H9 (cell line): Measurements from ENCODE around the gene ZNF407. TPM values are rescaled to one million over a fixed set of nuclear protein-coding genes. Genes with fewer than 3 reads are reported as not detected.

Experiments
- DNase-seq: peaks from one replicate; pipeline ENCODE4 v3.0.0-alpha.2; 2017
- H2AFZ ChIP-seq: one replicate; pipeline ENCODE4 v1.6.1; 2013; ENCODE audit warnings: mild to moderate bottlenecking, low read length, control low read depth, moderate library complexity
- H2AK5ac ChIP-seq: 2 replicates; pipeline ENCODE4 v1.6.1; 2013; ENCODE audit warnings: low read length, control low read depth, mixed read lengths; ENCODE audit not compliant: insufficient read length
- H2BK120ac ChIP-seq: one replicate; pipeline ENCODE4 v1.6.1; 2013; ENCODE audit warnings: low read depth, mild to moderate bottlenecking, low read length, control low read depth, inconsistent platforms; ENCODE audit not compliant: poor library complexity, severe bottlenecking
- H2BK12ac ChIP-seq: 2 replicates; pipeline ENCODE4 v1.6.1; 2013; ENCODE audit warnings: low read length, control low read depth, mixed read lengths, low read depth; ENCODE audit not compliant: insufficient read length
- H2BK15ac ChIP-seq: 2 replicates; pipeline ENCODE4 v1.6.1; 2013; ENCODE audit warnings: low read depth, low read length, control low read depth
- H2BK20ac ChIP-seq: one replicate; pipeline ENCODE4 v1.6.1; 2013; ENCODE audit warnings: low read depth, mild to moderate bottlenecking, low read length, control low read depth, inconsistent platforms; ENCODE audit not compliant: poor library complexity, severe bottlenecking
- H2BK5ac ChIP-seq: 2 replicates; pipeline ENCODE4 v1.6.1; 2013; ENCODE audit warnings: low read length, control low read depth, mixed read lengths; ENCODE audit not compliant: insufficient read length
- H3K14ac ChIP-seq: 2 replicates; pipeline ENCODE4 v1.6.1; 2013; ENCODE audit warnings: low read length, control low read depth; ENCODE audit not compliant: insufficient read depth
- H3K18ac ChIP-seq: 2 replicates; pipeline ENCODE4 v1.6.1; 2013; ENCODE audit warnings: low read depth, mild to moderate bottlenecking, mixed read lengths, low read length, control low read depth; ENCODE audit not compliant: insufficient read length
- H3K23ac ChIP-seq: 2 replicates; pipeline ENCODE4 v1.6.1; 2013; ENCODE audit warnings: low read length, control low read depth, mixed read lengths, low read depth; ENCODE audit not compliant: insufficient read length
- H3K23me2 ChIP-seq: 2 replicates; pipeline ENCODE4 v1.6.1; 2013; ENCODE audit warnings: low read depth, mild to moderate bottlenecking, mixed read lengths, low read length, control low read depth; ENCODE audit not compliant: insufficient read length, poor library complexity, severe bottlenecking
- H3K27ac ChIP-seq: 2 replicates; pipeline ENCODE4 v1.5.1; 2013; ENCODE audit warnings: low read length, control low read depth, mixed read lengths, low read depth; ENCODE audit not compliant: insufficient read length
- H3K27me3 ChIP-seq: 2 replicates; pipeline ENCODE4 v1.6.1; 2013; ENCODE audit warnings: low read length, control low read depth, inconsistent platforms; ENCODE audit not compliant: insufficient read depth
- H3K4ac ChIP-seq: 2 replicates; pipeline ENCODE4 v1.6.1; 2013; ENCODE audit warnings: low read depth, mild to moderate bottlenecking, control low read depth, inconsistent platforms, low read length, moderate library complexity
- H3K4me1 ChIP-seq: 2 replicates; pipeline ENCODE4 v1.6.1; 2013; ENCODE audit warnings: low read length, control low read depth, inconsistent platforms; ENCODE audit not compliant: insufficient read depth
- H3K4me2 ChIP-seq: 2 replicates; pipeline ENCODE4 v1.6.1; 2013; ENCODE audit warnings: low read length, control low read depth, mixed read lengths; ENCODE audit not compliant: insufficient read length, insufficient read depth
- H3K56ac ChIP-seq: 2 replicates; pipeline ENCODE4 v1.6.1; 2013; ENCODE audit warnings: low read depth, mild to moderate bottlenecking, mixed read lengths, low read length, control low read depth; ENCODE audit not compliant: insufficient read length
- H3K79me1 ChIP-seq: 2 replicates; pipeline ENCODE4 v1.6.1; 2013; ENCODE audit warnings: low read depth, mild to moderate bottlenecking, moderate library complexity, low read length, control low read depth, inconsistent platforms; ENCODE audit not compliant: insufficient read depth, poor library complexity, severe bottlenecking
- H3K79me2 ChIP-seq: 2 replicates; pipeline ENCODE4 v1.6.1; 2013; ENCODE audit warnings: low read length, control low read depth, inconsistent platforms; ENCODE audit not compliant: insufficient read depth
- H3K9ac ChIP-seq: 2 replicates; pipeline ENCODE4 v1.6.1; 2013; ENCODE audit warnings: low read length, control low read depth, mixed read lengths; ENCODE audit not compliant: insufficient read length; ENCODE audit errors: extremely low read depth
- H3K9me3 ChIP-seq: one replicate; pipeline ENCODE4 v1.6.1; 2013; ENCODE audit warnings: low read depth, low read length, inconsistent platforms; ENCODE audit not compliant: control insufficient read depth
- H3T11ph ChIP-seq: one replicate; pipeline ENCODE4 v1.6.1; 2013; ENCODE audit warnings: mild to moderate bottlenecking, low read length, control low read depth, inconsistent platforms
- H4K20me1 ChIP-seq: one replicate; pipeline ENCODE4 v1.6.1; 2013; ENCODE audit not compliant: control insufficient read depth, insufficient read length, insufficient read depth
- H4K5ac ChIP-seq: 2 replicates; pipeline ENCODE4 v1.6.1; 2013; ENCODE audit warnings: low read depth, mild to moderate bottlenecking, mixed read lengths, low read length, control low read depth; ENCODE audit not compliant: insufficient read length
- H4K8ac ChIP-seq: replicated peaks from 2 replicates; pipeline ENCODE4 v1.6.1; 2013; ENCODE audit warnings: low read length, control low read depth, mixed read lengths, low read depth; ENCODE audit not compliant: insufficient read length
- H4K91ac ChIP-seq: 2 replicates; pipeline ENCODE4 v1.6.1; 2013; ENCODE audit warnings: low read depth, mild to moderate bottlenecking, moderate library complexity, mixed read lengths, low read length, control low read depth; ENCODE audit not compliant: insufficient read length
- H3K27ac Mint-ChIP-seq, 3 experiments: 2 replicates in 2 of 3; 3 replicates in 1 of 3; pipeline ENCODE4 v1.8.0; 2020 to 2021; ENCODE audit warnings: mixed read lengths in 3 of 3, mild to moderate bottlenecking in 1 of 3, moderate library complexity in 1 of 3
- H3K27me3 Mint-ChIP-seq: 2 replicates; pipeline ENCODE4 v1.8.0; 2021; ENCODE audit warnings: low read depth, mild to moderate bottlenecking, moderate library complexity, mixed read lengths
- H3K36me3 Mint-ChIP-seq, 3 experiments: 2 replicates in 2 of 3; 3 replicates in 1 of 3; pipeline ENCODE4 v1.8.0; 2020 to 2021; ENCODE audit warnings: low read depth in 3 of 3, mixed read lengths in 3 of 3; ENCODE audit not compliant: insufficient read depth in 1 of 3
- H3K4me1 Mint-ChIP-seq, 2 experiments: 2 replicates each; pipeline ENCODE4 v1.8.0; 2020; ENCODE audit warnings: mixed read lengths in 2 of 2
- H3K4me3 Mint-ChIP-seq, 2 experiments: 2 replicates in 1 of 2; 3 replicates in 1 of 2; pipeline ENCODE4 v1.8.0; 2020 to 2021; ENCODE audit warnings: mild to moderate bottlenecking in 2 of 2, mixed read lengths in 2 of 2, moderate library complexity in 1 of 2
- H3K9me3 Mint-ChIP-seq, 2 experiments: 2 replicates in 1 of 2; 3 replicates in 1 of 2; pipeline ENCODE4 v1.8.0; 2020; ENCODE audit warnings: mild to moderate bottlenecking in 2 of 2, mixed read lengths in 2 of 2, moderate library complexity in 1 of 2
- WGBS: extraction: QIAGEN DNeasy Blood & Tissue Kit; methylation state at CpG from one replicate; pipeline ENCODE4 v1.1.7; 2013; ENCODE audit warnings: missing lambda C conversion rate, low lambda C conversion rate, mixed read lengths; ENCODE audit not compliant: insufficient read length; ENCODE audit errors: extremely low coverage; 5-methylcytosine and 5-hydroxymethylcytosine counted together
- total RNA-seq: library from RNA; stranded (reverse); gene quantifications from 2 replicates; pipeline ENCODE4 v1.2.1, GENCODE V29; 2021
- TF ChIP-seq, protein P1 (sequence below): fragments of 200-600 bp; sonication (generic); conservative IDR thresholded peaks from 3 replicates; pipeline ENCODE4 v1.8.0; 2021; ENCODE audit warnings: antibody characterized with exemption, mild to moderate bottlenecking

Gene ZNF407
- total RNA-seq, 1 experiment from 2014 or later, result 8.7 TPM

DNA sequence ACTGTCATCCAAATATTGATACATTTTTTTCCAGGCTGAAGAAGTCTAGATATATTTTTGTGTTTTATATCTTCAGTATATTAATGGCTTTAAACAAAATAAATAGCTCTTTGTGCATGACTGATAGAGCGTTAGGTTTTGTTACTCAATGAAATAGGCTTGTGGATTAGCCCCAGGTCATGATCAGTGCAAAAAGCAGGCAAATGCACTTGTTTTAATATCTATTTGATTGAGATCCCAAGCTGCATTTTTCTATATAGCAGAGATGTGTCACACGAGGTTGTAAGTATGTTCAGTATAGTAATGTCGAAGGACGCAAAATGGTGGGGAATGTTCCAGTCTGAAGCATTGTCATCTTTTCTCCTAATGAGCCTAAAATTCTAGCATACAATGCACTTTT is 198.5 kb downstream of the ZNF407 start:
- Histone ChIP-seq H3K27ac (no peak overlapping the region), H3K9ac (no peak overlapping the region), H2BK20ac (no peak overlapping the region), H2AK5ac (no peak overlapping the region), H3K79me1 (no peaks in the 10 kb centered on the region), H3K23ac (no peak overlapping the region), H3K4ac (no peak overlapping the region), H3K27me3 (no peaks in the 10 kb centered on the region), H3K4me2 (no peak overlapping the region), H3K9me3 (no peaks in the 10 kb centered on the region), H3K23me2 (no peaks in the 10 kb centered on the region), H4K5ac (no peak overlapping the region), H3K56ac (no peak overlapping the region), H2BK5ac (no peak overlapping the region), H3T11ph (no peak overlapping the region), H3K4me1 (no peaks in the 10 kb centered on the region; the same call in 1 of the 2 replicates), H3K79me2 (no peaks in the 10 kb centered on the region), H2BK15ac (no peak overlapping the region), H2AFZ (no peak overlapping the region), H4K8ac (no peak overlapping the region), H3K18ac (no peak overlapping the region), H2BK12ac (no peak overlapping the region), H2BK120ac (no peak overlapping the region), H4K20me1 (no peaks in the 10 kb centered on the region), H4K91ac (no peak overlapping the region), H3K14ac (no peak overlapping the region)
- H3K27me3 Mint-ChIP-seq, result no peaks in the 10 kb centered on the region
- no peaks in the 10 kb centered on the region for H3K9me3 Mint-ChIP-seq
- no CpG with 5 or more reads among the region's 4 CpGs for WGBS
- H3K4me1 Mint-ChIP-seq, result peaks cover 40 to 42% of the 10 kb centered on the region in 2 experiments
- DNase-seq, result no peak
- no peak overlapping the region for H3K27ac Mint-ChIP-seq
- TF ChIP-seq, protein P1, sequence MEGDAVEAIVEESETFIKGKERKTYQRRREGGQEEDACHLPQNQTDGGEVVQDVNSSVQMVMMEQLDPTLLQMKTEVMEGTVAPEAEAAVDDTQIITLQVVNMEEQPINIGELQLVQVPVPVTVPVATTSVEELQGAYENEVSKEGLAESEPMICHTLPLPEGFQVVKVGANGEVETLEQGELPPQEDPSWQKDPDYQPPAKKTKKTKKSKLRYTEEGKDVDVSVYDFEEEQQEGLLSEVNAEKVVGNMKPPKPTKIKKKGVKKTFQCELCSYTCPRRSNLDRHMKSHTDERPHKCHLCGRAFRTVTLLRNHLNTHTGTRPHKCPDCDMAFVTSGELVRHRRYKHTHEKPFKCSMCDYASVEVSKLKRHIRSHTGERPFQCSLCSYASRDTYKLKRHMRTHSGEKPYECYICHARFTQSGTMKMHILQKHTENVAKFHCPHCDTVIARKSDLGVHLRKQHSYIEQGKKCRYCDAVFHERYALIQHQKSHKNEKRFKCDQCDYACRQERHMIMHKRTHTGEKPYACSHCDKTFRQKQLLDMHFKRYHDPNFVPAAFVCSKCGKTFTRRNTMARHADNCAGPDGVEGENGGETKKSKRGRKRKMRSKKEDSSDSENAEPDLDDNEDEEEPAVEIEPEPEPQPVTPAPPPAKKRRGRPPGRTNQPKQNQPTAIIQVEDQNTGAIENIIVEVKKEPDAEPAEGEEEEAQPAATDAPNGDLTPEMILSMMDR, result no peak
- H3K4me3 Mint-ChIP-seq, result no peak overlapping the region
- no peaks in the 10 kb centered on the region for H3K36me3 Mint-ChIP-seq
